Frontal cortex (tissue), 4 donors: ENCODE results near the gene AACS. TPM values are rescaled to one million over a fixed set of nuclear protein-coding genes. Genes with fewer than 3 reads are reported as not detected.
"Not testable (repeated sequence)": the region's sequence is repeated elsewhere in the genome, so short reads cannot be mapped to it uniquely, and the experiment has no call there.

Experiments
- DNase-seq, 2 donors: peaks; one replicate each; pipeline ENCODE4 v3.0.0; 2012; ENCODE audit warnings: low spot score in 2 of 2
- FAIRE-seq: peaks from 2 replicates; lab custom pipeline; 2012; peaks lifted over from hg19 to GRCh38; lab: Jason Lieb, UNC
- total RNA-seq: library from RNA; depleted of rRNA; stranded (reverse); fragments of >200 nt; gene quantifications from one replicate; pipeline ENCODE4 v1.2.3, GENCODE V29; 2014
- donor health status: control.
- donor health status: control.
- donor health status: control.

Gene AACS
- total RNA-seq, 1 donor from 2014 or later: 28.1 TPM

DNA sequence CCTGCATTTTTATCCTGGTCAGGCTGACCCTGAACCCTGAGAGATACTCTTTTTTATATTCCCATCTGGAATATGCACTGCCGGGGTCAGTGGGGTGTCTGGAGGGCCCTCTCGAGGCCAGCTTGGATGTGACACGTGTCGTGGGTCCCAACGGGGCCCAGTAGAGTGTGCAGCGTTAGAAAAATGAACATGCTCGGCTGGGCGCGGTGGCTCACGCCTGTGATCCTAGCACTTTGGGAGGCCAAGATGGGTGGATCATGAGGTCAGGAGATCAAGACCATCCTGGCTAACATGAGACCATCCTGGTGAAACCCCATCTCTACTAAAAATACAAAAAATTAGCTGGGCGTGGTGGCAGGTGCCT is 76.0 kb downstream of the AACS start:
- not testable (repeated sequence) for DNase-seq, FAIRE-seq

DNA sequence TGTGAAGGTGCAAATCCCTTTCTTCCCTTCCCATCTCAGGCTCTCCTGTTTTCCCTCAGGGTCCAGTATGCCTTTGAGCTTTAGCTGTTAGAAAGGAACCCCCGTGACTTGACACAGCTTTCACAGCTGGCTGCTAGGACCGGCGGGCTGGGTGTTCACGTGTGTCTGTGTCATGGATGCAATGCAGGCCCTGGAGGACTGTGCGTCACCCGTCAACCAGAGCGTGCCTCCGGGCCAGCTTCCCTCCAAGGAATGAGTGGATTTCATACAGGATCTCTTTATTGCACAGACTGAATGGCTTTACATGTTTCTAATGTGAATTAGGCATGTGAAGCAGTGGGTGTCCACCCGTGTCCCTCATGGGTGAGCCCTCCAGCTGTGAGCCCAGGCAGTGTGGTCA is 77.4 kb downstream of the AACS start:
- DNase-seq (no peak), FAIRE-seq (no peak)

DNA sequence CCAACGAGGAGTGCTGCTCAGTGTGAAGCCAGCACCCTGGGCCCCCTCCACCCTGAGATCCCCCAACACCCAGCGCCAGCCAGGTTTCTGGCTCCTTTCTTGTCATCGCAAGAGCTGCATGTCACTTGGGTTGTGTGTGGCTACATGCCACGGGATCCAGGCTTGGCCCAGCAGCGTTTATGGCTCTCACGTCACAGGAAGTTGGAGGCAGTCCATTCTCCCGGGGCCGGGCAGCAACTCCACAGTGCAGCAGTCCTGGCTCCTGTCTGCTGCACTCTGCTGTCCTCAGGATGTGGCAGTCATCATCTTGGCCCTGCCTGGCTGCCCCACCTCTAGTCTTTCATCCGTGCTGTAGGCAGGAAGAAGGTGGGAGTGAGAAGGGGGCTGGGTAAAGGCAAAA is 78.3 kb downstream of the AACS start:
- DNase-seq (no peak), FAIRE-seq (no peak)

DNA sequence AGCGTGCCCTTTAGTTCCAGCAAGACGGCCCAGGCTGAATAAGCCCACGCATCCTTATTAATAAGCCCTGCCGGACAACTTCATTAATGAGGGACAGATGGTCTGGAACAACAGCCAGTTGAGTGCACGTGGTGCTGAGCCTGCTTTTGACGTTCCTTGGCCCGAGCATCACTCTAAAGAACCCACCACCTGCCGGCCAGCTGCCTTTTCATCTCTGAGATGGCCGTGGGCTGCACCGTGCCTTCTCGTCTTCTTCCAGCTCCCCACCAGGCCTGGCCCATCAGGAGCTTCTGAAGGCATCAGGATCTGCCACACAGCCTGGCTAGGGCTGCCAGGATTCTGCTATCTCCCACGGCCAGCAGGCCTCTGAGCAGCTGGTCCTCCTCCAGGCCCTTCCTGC is 80.0 kb downstream of the AACS start:
- DNase-seq: no peak
- FAIRE-seq: no peak

DNA sequence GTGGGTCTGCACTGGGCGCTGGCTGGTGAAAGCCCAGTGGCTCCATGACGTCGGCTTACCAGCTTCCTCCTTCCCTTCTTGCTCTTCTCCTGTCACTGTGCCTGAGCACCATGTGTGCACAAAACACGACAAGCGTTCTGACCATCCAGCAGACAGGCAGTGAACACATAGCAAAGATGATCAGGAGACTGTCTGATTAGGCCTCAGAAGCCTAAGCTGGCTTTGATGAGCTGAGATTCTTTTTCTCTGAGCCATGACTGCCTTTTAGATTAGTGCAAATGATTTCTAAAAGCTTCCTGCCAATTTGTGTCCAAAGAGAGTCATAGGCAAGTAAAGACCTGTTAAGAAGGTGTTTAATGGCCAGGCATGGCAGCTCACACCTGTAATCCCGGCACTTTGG is 83.1 kb downstream of the AACS start:
- DNase-seq (no peak), FAIRE-seq (no peak)

DNA sequence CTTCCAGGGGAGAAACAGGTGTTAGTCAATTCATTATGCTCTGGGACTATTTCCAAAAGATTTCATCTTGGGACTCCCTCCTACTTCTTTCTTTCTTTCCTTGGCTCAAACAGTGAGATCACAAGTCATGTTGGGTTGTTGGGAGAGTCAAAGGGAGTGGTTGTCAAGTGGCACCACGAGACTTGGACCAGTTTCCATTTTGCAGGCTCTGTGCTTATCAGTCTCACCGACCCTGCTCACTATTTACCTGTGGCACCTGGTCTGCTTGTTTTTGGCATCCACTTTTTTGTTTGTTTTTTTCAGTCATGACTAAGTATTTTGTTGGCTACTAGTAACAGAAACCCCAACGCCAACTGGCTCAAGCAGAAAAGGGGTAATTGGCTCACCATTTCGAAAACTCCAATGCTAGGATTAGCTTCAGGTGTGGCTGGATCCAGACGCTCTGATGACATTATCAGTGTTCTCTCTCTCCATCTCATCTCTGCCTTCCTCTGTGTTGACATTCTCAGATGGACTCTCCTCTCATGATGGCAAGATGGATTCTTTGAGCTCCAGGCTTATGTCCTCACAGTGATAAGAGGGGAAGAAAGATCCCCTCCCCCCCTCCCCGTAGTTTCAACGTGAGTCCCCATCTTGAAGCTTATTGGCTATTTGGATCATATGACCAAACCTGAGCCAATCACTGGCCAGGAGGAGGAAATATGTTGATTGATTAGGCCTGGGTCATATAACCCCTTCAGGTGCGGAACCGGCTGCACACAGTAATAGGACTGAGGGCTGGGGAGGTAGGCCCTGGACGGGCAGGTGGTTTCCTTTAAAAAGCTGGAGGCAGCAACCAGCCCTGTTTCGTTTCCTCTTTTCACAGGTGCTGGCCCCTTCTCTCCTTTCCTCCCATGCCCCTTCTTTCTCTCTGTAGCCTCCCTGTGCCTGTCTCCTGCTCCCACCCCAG is 84.2 kb downstream of the AACS start:
- FAIRE-seq: no peak
- DNase-seq: no peak

DNA sequence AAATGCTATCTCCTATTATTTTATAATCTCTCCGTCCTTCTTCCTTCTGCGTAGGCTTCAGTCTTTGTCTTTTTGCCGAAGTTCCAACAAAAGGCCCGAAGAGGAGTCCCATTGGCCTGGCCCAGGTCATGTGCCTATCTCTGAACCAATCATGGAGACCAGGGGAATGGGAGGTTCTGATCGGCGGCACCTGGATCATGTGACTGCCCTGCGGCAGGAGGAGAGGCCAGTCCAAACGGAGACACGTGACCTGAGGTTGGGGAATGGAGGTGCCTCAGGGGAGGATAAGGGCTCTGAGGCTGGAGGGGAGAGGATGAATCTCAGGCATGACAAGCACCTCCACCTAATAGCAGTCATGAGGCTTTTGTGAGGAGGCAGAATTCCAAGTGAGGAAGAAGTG is 86.0 kb downstream of the AACS start:
- FAIRE-seq (no peak), DNase-seq (no peak)

DNA sequence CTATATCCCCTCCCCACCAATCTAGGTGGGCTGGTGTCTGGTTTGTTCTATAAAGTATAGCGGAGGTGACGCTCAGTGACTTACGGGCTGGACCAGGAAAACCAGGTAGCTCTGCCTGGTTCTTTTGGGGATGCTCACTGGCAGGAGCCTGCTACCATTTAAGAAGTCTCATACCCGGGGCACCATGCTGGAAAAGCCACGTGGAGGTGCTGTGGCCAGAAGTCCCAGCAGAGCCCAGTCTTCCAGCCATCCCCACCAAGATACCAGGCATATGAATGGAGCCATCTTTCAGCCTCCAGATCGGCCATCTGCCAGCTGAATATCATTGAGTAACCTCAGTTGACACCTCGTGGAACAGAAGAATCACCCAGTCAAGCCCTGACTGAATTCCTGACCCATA is 87.2 kb downstream of the AACS start:
- FAIRE-seq (no peak), DNase-seq (no peak)

DNA sequence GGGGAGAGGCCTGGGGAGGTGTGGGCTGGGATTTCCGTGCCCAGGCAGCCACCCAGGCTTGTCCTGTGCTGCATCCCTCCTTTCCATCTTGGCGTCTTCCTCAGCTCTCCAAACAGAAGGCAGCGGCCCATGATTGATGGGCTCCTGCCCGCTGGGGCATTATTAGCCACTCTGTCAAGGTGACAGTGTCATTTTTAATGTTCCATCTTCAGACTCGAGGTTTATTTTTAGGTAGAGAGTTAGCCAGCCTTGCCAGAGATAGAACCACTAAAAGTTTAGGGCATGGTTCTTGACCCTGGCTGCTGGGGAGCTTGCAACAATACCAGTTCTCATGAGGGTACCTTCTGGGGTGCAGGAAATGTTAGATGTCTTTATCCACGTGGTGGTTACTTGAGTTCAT is 90.1 kb downstream of the AACS start:
- DNase-seq (no peak), FAIRE-seq (no peak)

DNA sequence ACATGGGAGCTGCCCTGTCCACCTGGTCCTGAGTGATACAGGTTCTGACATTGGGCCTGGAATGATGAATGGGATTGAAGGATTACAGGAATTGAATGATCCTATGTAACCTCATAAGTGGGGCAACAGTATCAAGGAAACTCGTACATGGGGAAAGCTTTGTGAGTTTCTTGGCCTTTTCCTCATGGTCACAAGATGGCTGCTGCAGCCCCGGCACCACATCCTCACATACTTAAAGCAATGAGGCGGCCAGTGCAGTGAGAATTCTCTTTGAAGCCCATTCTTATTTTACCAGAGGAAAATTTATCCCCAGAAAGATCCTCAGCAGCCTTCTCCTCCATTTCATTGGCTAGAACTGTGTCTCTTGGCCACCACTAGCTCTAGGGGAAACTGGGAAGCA is 91.9 kb downstream of the AACS start:
- DNase-seq: no peak
- no peak for FAIRE-seq

DNA sequence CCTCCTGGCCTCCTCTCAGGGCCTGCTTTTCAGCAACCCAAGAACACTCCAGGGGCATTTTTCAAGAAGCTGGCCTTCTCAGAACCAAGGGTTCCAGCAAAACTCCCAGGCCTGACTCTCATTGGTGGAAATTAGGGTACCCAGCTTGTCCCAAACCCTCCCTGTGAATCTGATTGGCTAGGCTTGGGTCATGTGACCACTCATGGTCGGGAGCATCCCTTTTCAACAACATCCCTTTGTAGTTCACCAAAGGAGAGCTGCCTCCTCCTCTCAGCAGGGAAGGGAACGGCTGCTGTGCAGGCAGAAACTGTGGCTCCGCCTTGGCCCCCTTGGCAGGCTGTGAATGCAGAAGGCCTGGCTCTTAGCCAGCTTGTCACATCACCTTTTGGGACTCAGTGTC is 94.5 kb downstream of the AACS start:
- FAIRE-seq: no peak
- DNase-seq: no peak

DNA sequence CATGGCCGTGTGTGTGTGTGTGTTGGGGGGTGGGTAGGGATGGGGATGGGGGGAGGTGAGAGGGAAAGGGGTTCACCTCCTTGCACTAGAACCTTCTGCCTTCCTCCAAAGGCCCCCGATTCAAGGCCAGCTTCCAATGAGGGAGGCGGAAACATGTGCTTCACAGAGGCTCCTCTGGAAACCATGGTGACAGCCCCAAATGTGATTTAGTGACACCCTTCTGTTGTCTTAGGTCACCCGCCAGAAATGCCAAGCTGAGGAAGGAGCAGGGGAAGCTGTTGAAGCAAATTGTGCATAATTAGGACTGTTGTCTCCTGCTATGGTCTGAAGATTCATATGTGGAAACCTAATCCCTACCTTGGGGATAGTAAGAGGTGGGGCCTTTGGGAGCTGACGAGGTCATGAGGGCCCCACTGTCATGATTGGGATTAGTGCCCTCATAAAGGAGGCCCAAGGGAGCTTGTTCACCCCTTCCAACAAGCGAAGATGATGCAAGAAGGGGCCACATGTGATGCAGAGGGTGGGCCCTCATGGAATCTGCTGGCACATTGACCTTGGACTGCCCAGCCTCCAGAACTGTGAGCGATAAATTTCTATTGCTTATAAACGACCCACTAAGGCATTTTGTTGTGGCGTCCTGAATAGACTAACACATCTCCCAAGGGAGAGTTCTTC is 95.2 kb downstream of the AACS start:
- no peak for FAIRE-seq
- DNase-seq: no peak

DNA sequence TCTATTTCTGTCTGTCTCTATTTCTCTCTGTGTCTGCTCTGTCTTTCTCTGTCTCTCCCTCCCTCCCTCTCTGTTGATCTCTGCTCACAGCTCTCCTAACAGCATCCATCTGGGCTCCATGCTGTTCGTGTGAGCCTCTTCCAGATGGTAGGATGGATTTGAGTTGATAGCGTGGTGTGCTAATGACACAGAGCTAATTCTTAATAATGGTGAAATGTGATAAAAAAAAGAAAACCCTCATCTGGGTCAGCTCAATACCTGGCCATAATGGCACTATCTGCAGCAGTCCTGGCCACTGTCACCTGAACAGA is 96.4 kb downstream of the AACS start:
- DNase-seq: no peak

DNA sequence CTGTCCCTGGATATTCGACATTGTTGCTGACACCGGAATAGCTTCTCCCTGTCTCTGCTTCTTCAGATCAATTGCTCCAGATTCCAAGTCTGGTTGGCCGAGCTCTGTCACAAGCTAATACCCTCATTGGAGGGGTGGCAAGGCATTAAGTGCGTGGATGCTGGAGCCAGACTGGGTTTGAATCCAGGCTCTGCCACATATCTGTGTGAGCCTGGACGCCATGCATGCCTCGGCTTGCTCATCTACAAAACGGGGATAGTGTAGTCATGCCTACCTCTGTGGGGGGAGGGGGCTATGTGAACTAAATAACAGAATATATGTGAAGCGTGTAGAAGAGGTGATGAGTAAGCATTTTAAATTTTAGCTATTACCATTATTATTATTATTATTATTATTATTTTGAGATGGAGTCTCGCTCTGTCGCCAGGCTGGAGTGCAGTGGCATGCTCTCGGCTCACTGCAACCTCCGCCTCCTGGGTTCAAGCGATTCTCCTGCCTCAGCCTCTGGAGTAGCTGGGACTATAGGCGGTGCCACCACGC is 97.3 kb downstream of the AACS start:
- DNase-seq: no peak
- FAIRE-seq: no peak

More for the DNA sequence above, 96.4 kb downstream of the AACS start:
- no peak for FAIRE-seq

DNA sequence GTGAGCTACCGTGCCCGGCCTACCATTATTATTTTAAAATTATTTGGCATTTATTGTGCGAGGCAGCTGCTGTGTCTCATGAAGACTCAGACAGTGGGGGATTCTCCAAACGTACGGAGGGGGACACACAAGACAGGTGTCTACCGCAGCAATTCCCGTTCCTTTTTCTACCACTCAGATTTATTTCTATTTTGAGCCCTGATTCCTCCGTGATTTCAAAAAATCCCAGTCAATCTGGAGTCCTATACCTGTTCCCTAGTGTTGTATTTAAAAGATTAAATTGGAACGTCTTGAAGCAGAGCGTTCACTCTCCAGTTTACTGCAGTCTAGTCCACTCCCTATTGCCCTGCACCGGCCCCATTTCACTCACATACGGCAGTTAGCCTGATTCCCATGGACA is 97.9 kb downstream of the AACS start:
- no peak for DNase-seq
- no peak for FAIRE-seq

DNA sequence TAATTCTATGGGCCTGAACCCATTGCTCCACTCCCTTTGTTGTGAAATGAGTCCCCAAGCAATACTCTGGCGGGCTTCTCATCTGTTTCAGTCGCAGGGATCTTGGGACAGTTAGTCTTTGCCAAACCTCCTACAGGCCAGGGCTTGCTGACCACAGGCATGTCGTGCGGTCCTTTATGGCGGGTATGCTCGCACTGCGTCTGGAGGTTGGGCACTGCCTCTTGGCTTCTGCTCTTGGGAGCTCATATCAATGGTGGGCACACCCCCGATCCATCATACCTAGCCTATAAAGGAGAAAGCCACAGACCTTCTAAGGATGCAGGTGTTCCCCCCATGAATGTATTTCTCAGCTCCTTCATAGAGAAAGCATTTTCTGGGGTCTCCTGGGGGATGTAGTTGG is 99.3 kb downstream of the AACS start:
- FAIRE-seq (no peak), DNase-seq (no peak)

DNA sequence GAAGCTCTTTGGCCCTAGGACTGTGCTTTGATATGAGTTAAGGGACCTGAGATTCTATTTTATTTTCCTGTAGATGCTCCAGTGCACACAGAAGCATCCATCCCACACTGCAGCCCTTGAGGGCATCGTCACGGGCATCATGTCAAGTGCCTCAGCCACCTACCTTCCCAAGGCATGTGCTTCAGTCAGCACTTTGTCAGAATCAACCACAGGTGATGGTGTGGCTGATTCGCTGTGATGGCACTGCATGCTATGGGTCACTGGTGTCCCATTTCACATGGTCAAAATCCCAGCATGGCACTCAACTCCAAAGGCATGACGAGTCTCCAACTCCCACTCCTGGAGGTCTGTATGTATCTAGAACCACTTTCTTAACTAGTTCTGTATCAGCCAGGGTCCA is 100.8 kb downstream of the AACS start:
- FAIRE-seq (no peak), DNase-seq (no peak)

DNA sequence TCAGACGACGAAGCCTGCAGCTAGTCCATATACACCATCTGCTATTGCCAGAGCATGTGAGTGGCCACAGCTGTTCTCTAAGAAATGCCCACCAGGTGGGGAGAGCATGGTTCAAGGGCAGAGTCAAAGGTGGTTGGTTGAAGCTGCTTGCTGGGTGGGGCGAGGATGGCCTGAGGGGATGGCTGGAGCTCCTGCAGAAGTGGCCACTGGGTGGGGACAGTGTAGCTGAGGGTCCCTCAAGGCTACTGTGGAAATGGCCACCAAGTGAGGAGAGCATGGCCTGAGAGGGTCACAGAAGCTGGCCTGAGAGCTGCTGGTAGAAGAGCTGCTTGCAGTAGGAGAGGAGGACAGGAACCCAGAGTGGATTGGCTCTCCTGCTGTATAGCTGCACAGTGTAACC is 102.4 kb downstream of the AACS start:
- DNase-seq (no peak), FAIRE-seq (no peak)

DNA sequence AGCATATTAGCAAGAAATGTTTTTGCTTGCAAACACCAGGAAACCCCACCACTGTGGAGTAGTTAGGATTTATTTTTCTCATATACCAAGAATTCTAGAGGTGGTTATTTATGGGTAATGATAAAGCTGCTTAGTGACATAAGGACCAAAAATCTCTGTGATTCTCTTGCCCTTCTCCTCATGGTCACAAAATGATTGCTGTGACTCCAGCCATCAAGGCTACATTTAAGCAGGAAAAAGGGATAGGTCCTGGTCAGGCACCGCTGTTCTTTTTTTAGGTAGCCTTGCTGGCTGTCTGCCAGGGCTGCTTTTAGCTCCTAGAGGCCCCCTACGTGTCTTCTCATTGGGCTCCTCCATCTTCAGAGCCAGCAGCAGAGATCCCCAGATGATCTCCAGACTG is 104.2 kb downstream of the AACS start:
- no peak for FAIRE-seq
- no peak for DNase-seq

DNA sequence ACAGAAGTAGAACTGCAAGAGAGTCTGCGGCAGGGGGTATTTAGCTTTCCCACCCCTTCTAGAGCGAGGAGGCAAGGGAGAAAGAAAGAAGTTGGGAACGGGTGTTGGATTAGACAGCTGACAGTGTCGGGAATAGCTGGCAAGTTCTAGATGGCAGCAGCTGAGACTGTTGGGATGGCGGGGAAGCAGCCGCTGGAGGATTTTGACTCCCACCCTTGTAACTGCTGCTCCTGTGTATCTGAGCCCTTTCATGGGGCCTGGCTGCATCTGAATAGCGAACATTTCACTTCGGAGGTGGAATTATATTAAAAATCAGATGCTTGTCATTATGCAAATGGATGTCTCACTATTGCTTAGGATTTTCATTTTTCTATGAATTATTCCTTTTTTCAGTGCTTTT is 104.6 kb downstream of the AACS start:
- no peak for FAIRE-seq
- no peak for DNase-seq

DNA sequence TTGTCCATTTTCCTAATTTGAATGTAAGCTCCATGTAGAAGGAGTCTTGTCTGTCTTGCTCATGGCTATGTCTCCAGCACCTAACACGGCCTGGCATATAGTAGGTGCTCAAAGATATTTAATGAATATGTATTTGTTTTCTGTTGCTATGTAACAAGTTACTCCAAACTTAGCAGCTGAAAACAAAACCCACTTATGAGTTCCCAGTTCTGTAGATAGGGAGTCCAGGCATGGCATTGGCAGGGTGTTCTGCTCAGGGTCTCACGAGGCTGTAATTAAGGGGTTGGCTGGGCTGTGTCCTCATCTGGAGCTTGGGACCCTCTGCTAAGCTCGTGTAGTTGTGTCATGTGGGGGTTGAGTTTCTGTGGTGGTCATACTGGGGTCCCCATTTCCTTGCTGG is 106.0 kb downstream of the AACS start:
- DNase-seq (no peak), FAIRE-seq (no peak)
